Loucy (cell line): ENCODE results near the gene FSTL5.

ENCODE experiments used
- H2AFZ ChIP-seq: fragments of 200-600 bp; sonication (generic); 2 replicates; pipeline ENCODE4 v1.6.0; 2016; ENCODE audit warnings: antibody characterized with exemption, mild to moderate bottlenecking, low read length, moderate library complexity
- H3F3A ChIP-seq: fragments of 200-600 bp; 2 replicates; pipeline ENCODE4 v1.6.0; 2016; ENCODE audit warnings: antibody characterized with exemption, low read depth, mild to moderate bottlenecking
- H3K27me3 ChIP-seq: fragments of 200-600 bp; sonication (generic); 2 replicates; pipeline ENCODE4 v1.6.1; 2014; ENCODE audit warnings: low read length, mild to moderate bottlenecking; ENCODE audit not compliant: insufficient read depth, poor library complexity, severe bottlenecking
- H3K36me3 ChIP-seq: fragments of 200-600 bp; sonication (generic); 2 replicates; pipeline ENCODE4 v1.6.1; 2016; ENCODE audit warnings: low read length; ENCODE audit not compliant: insufficient read depth
- H3K4me1 ChIP-seq: fragments of 200-600 bp; sonication (generic); 2 replicates; pipeline ENCODE4 v1.5.1; 2014; ENCODE audit warnings: low read length, mild to moderate bottlenecking; ENCODE audit not compliant: insufficient read depth, poor library complexity, severe bottlenecking
- H3K4me2 ChIP-seq: fragments of 200-600 bp; sonication (generic); 2 replicates; pipeline ENCODE4 v1.6.0; 2014; ENCODE audit warnings: antibody characterized with exemption, low read length, low read depth, mild to moderate bottlenecking; ENCODE audit not compliant: poor library complexity, severe bottlenecking
- H3K4me3 ChIP-seq: fragments of 200-600 bp; sonication (generic); 2 replicates; pipeline ENCODE4 v1.5.1; 2014; ENCODE audit warnings: low read length, mild to moderate bottlenecking, mixed read lengths; ENCODE audit not compliant: poor library complexity, severe bottlenecking
- H3K79me2 ChIP-seq: fragments of 200-600 bp; sonication (generic); 2 replicates; pipeline ENCODE4 v1.6.1; 2014; ENCODE audit warnings: low read length; ENCODE audit not compliant: insufficient read depth
- H3K9ac ChIP-seq: fragments of 200-600 bp; sonication (generic); 2 replicates; pipeline ENCODE4 v1.6.0; 2014; ENCODE audit warnings: mild to moderate bottlenecking, low read depth, low read length, moderate library complexity; ENCODE audit not compliant: poor library complexity, severe bottlenecking
- H3K9me2 ChIP-seq: fragments of 200-600 bp; sonication (generic); replicated peaks from 2 replicates; pipeline ENCODE4 v1.6.1; 2016; ENCODE audit warnings: low read depth, low read length, mixed read lengths
- H3K9me3 ChIP-seq: fragments of 200-600 bp; sonication (generic); 2 replicates; pipeline ENCODE4 v1.6.1; 2014; ENCODE audit warnings: mild to moderate bottlenecking, antibody characterized with exemption, low read length, low read depth; ENCODE audit not compliant: insufficient read depth
- H4K20me1 ChIP-seq: fragments of 200-600 bp; sonication (generic); 2 replicates; pipeline ENCODE4 v1.6.0; 2014; ENCODE audit warnings: antibody characterized with exemption, low read length, mild to moderate bottlenecking; ENCODE audit not compliant: insufficient read depth, poor library complexity, severe bottlenecking
- EZH2phosphoT487 ChIP-seq: fragments of 200-600 bp; IDR thresholded peaks from 2 replicates; pipeline ENCODE4 v1.6.1; 2018; ENCODE audit warnings: antibody characterized with exemption, mild to moderate bottlenecking, moderate library complexity, borderline replicate concordance
- TF ChIP-seq, protein P1 (sequence below): fragments of 200-600 bp; sonication (generic); conservative IDR thresholded peaks from 2 replicates; pipeline ENCODE4 v1.5.1; 2014; ENCODE audit warnings: mild to moderate bottlenecking, antibody characterized with exemption, low read length

The FSTL5 gene

DNA sequence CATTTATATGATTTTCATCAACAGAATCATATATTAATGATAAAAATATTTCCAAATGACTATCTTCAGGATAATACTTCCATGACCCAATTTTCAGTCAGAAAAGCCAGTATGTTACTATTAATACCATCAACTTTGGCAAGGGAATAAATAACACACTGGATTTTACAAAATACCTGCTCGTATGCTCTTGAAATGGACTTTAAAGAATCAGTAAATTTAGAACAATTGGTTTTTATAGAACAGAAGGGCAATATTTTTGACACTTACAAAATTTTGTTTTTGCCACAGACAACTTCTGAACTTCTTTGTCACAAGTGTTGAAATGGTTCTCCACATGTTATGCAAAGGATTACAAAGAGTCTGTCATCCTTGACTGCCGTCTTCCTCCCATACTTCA lies 700.4 kb downstream of the FSTL5 start:
- Histone ChIP-seq H3K36me3 (no peaks in the 10 kb centered on the region), H3K4me1 (no peaks in the 10 kb centered on the region), H2AFZ (no peak overlapping the region), H3K9me3 (no peaks in the 10 kb centered on the region), H3K27me3 (no peaks in the 10 kb centered on the region), H3K9me2 (no peaks in the 10 kb centered on the region), H3K79me2 (no peaks in the 10 kb centered on the region), H3K4me3 (no peak overlapping the region), H3K9ac (no peak overlapping the region), H3F3A (no peaks in the 10 kb centered on the region), H4K20me1 (no peaks in the 10 kb centered on the region), H3K4me2 (no peak overlapping the region)
- TF ChIP-seq, protein P1, sequence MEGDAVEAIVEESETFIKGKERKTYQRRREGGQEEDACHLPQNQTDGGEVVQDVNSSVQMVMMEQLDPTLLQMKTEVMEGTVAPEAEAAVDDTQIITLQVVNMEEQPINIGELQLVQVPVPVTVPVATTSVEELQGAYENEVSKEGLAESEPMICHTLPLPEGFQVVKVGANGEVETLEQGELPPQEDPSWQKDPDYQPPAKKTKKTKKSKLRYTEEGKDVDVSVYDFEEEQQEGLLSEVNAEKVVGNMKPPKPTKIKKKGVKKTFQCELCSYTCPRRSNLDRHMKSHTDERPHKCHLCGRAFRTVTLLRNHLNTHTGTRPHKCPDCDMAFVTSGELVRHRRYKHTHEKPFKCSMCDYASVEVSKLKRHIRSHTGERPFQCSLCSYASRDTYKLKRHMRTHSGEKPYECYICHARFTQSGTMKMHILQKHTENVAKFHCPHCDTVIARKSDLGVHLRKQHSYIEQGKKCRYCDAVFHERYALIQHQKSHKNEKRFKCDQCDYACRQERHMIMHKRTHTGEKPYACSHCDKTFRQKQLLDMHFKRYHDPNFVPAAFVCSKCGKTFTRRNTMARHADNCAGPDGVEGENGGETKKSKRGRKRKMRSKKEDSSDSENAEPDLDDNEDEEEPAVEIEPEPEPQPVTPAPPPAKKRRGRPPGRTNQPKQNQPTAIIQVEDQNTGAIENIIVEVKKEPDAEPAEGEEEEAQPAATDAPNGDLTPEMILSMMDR, result no peak
- TF ChIP-seq EZH2phosphoT487, result no peak

- no peak overlapping the region for H2AFZ ChIP-seq
- no peak for TF ChIP-seq EZH2phosphoT487
- TF ChIP-seq, protein P1, result no peak
- no peak overlapping the region for H3K4me3 ChIP-seq
- H3K9me3 ChIP-seq, result no peaks in the 10 kb centered on the region
- H3K9ac ChIP-seq, result no peak overlapping the region
- H3F3A ChIP-seq, result no peaks in the 10 kb centered on the region
- H3K27me3 ChIP-seq, result no peaks in the 10 kb centered on the region
- no peaks in the 10 kb centered on the region for H4K20me1 ChIP-seq
- no peaks in the 10 kb centered on the region for H3K36me3 ChIP-seq
- no peak overlapping the region for H3K4me2 ChIP-seq
- no peaks in the 10 kb centered on the region for H3K9me2 ChIP-seq
- H3K4me1 ChIP-seq, result no peaks in the 10 kb centered on the region
- H3K79me2 ChIP-seq, result no peaks in the 10 kb centered on the region
Measured at GRCh38 chr4:161457906-161458305, 705.9 kb downstream of the FSTL5 start.

DNA sequence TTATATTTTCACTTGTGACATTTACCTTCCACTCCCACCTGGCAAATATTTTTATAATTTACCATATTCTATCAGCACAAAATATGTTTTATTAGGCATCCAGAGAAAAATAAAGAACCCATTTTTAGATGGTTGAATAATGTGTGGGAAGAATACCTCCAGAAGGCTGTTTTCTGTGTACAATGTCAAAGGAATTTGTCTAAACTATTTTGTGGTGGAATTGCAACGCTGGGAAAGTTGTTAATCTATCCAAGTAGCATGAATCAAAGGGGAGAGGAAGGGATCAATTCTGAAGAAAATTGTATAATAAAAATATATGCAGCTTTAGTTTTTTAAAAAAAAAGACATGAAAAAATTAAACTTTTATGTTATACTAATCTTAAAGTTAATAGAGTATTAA lies 706.5 kb downstream of the FSTL5 start:
- Histone ChIP-seq H3K9me3 (no peaks in the 10 kb centered on the region), H3K4me3 (no peak overlapping the region), H3K4me2 (no peak overlapping the region), H3K4me1 (no peaks in the 10 kb centered on the region), H3K79me2 (no peaks in the 10 kb centered on the region), H3F3A (no peaks in the 10 kb centered on the region), H3K36me3 (no peaks in the 10 kb centered on the region), H3K9me2 (no peaks in the 10 kb centered on the region), H4K20me1 (no peaks in the 10 kb centered on the region), H3K27me3 (no peaks in the 10 kb centered on the region), H3K9ac (no peak overlapping the region), H2AFZ (no peak overlapping the region)
- TF ChIP-seq, protein P1, result no peak
